ENCODE results near the gene TMEM248. TPM values are rescaled to one million over a fixed set of nuclear protein-coding genes. Genes with fewer than 3 reads are reported as not detected.

The TMEM248 gene
- total and polyA plus RNA-seq, 2 of the 13 experiments (the other 11 are each of a cell fraction or from before 2014, with no cell fraction given) = 54.3 to 109 TPM

GRCh38 chr7:67006965-67007364 is 85.9 kb downstream of the TMEM248 start:
- no TSS peak for BruUV-seq (replicated peaks)
- intact Hi-C loops (cut with micrococcal nuclease; ENCODE audit: unreplicated experiment) (no loop called here), in situ Hi-C loops (cut with HindIII; ENCODE audit: extremely low pct_ligation_motif_present, low pct_unique_long_range_greater_than_20kb) (no loop called here)
- DNase-seq (ENCODE audit: low spot score) (no peak), FAIRE-seq (no peak), ATAC-seq (no peak)
- Histone ChIP-seq H3K27me3 (ENCODE audit: control insufficient read depth in 1 of 2, insufficient read depth in 2 of 2, low read length in 2 of 2) (no peaks in the 10 kb centered on the region), H2AFZ (ENCODE audit: low read length) (no peak overlapping the region), H3K9me3 (ENCODE audit: low read length) (no peaks in the 10 kb centered on the region), H4K20me1 (ENCODE audit: insufficient read depth, low read length) (no peaks in the 10 kb centered on the region), H3K9ac (ENCODE audit: insufficient read depth, low read depth, low read length) (no peak overlapping the region), H3K36me3 (replicated peaks in 1 of 2; ENCODE audit: control insufficient read depth in 1 of 2, insufficient read depth in 2 of 2, low read length in 2 of 2) (peaks cover 12 to 26% of the 10 kb centered on the region in 2 experiments; a peak in 4 of 5 replicates), H3K79me2 (ENCODE audit: insufficient read depth, low read length) (no peaks in the 10 kb centered on the region), H3K27ac (ENCODE audit: extremely low read length, insufficient read depth, low read length) (no peak overlapping the region), H3K4me2 (ENCODE audit: low read depth, low read length) (no peak overlapping the region), H3K4me3 (replicated peaks in 1 of 3; ENCODE audit: insufficient read depth in 1 of 3, low read depth in 2 of 3, low read length in 3 of 3) (no peak overlapping the region), H3K4me1 (ENCODE audit: insufficient read depth, low read length) (no peaks in the 10 kb centered on the region)
- ChIA-PET POLR2A (no interaction called here), CTCF (ENCODE audit: low intra/inter-chr PET ratio, low total read pairs) (no interaction called here)
- WGBS (ENCODE audit: low lambda C conversion rate) = 89% methylated on average over 2 of the region's 2 CpGs
- TF ChIP-seq MIER3 (CRISPR knock-in tag; IDR thresholded peaks at IDR 0.05; ENCODE audit: borderline replicate concordance) = no peak
- TF ChIP-seq, protein P1, sequence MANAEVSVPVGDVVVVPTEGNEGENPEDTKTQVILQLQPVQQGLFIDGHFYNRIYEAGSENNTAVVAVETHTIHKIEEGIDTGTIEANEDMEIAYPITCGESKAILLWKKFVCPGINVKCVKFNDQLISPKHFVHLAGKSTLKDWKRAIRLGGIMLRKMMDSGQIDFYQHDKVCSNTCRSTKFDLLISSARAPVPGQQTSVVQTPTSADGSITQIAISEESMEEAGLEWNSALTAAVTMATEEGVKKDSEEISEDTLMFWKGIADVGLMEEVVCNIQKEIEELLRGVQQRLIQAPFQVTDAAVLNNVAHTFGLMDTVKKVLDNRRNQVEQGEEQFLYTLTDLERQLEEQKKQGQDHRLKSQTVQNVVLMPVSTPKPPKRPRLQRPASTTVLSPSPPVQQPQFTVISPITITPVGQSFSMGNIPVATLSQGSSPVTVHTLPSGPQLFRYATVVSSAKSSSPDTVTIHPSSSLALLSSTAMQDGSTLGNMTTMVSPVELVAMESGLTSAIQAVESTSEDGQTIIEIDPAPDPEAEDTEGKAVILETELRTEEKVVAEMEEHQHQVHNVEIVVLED (CRISPR knock-in tag; IDR thresholded peaks at IDR 0.05; ENCODE audit: borderline replicate concordance) = no peak
- TF ChIP-seq KMT2B (CRISPR knock-in tag; IDR thresholded peaks at IDR 0.05) = no peak
- TF ChIP-seq, protein P2, sequence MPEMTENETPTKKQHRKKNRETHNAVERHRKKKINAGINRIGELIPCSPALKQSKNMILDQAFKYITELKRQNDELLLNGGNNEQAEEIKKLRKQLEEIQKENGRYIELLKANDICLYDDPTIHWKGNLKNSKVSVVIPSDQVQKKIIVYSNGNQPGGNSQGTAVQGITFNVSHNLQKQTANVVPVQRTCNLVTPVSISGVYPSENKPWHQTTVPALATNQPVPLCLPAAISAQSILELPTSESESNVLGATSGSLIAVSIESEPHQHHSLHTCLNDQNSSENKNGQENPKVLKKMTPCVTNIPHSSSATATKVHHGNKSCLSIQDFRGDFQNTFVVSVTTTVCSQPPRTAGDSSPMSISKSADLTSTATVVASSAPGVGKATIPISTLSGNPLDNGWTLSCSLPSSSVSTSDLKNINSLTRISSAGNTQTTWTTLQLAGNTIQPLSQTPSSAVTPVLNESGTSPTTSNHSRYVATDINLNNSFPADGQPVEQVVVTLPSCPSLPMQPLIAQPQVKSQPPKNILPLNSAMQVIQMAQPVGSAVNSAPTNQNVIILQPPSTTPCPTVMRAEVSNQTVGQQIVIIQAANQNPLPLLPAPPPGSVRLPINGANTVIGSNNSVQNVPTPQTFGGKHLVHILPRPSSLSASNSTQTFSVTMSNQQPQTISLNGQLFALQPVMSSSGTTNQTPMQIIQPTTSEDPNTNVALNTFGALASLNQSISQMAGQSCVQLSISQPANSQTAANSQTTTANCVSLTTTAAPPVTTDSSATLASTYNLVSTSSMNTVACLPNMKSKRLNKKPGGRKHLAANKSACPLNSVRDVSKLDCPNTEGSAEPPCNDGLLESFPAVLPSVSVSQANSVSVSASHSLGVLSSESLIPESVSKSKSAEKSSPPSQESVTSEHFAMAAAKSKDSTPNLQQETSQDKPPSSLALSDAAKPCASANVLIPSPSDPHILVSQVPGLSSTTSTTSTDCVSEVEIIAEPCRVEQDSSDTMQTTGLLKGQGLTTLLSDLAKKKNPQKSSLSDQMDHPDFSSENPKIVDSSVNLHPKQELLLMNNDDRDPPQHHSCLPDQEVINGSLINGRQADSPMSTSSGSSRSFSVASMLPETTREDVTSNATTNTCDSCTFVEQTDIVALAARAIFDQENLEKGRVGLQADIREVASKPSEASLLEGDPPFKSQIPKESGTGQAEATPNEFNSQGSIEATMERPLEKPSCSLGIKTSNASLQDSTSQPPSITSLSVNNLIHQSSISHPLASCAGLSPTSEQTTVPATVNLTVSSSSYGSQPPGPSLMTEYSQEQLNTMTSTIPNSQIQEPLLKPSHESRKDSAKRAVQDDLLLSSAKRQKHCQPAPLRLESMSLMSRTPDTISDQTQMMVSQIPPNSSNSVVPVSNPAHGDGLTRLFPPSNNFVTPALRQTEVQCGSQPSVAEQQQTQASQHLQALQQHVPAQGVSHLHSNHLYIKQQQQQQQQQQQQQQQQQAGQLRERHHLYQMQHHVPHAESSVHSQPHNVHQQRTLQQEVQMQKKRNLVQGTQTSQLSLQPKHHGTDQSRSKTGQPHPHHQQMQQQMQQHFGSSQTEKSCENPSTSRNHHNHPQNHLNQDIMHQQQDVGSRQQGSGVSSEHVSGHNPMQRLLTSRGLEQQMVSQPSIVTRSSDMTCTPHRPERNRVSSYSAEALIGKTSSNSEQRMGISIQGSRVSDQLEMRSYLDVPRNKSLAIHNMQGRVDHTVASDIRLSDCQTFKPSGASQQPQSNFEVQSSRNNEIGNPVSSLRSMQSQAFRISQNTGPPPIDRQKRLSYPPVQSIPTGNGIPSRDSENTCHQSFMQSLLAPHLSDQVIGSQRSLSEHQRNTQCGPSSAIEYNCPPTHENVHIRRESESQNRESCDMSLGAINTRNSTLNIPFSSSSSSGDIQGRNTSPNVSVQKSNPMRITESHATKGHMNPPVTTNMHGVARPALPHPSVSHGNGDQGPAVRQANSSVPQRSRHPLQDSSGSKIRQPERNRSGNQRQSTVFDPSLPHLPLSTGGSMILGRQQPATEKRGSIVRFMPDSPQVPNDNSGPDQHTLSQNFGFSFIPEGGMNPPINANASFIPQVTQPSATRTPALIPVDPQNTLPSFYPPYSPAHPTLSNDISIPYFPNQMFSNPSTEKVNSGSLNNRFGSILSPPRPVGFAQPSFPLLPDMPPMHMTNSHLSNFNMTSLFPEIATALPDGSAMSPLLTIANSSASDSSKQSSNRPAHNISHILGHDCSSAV (CRISPR knock-in tag; IDR thresholded peaks at IDR 0.05; ENCODE audit: borderline replicate concordance) = no peak
- TF ChIP-seq ZNF484 (CRISPR knock-in tag; IDR thresholded peaks at IDR 0.05; ENCODE audit: borderline replicate concordance, low read depth) = no peak
- TF ChIP-seq, protein P3, sequence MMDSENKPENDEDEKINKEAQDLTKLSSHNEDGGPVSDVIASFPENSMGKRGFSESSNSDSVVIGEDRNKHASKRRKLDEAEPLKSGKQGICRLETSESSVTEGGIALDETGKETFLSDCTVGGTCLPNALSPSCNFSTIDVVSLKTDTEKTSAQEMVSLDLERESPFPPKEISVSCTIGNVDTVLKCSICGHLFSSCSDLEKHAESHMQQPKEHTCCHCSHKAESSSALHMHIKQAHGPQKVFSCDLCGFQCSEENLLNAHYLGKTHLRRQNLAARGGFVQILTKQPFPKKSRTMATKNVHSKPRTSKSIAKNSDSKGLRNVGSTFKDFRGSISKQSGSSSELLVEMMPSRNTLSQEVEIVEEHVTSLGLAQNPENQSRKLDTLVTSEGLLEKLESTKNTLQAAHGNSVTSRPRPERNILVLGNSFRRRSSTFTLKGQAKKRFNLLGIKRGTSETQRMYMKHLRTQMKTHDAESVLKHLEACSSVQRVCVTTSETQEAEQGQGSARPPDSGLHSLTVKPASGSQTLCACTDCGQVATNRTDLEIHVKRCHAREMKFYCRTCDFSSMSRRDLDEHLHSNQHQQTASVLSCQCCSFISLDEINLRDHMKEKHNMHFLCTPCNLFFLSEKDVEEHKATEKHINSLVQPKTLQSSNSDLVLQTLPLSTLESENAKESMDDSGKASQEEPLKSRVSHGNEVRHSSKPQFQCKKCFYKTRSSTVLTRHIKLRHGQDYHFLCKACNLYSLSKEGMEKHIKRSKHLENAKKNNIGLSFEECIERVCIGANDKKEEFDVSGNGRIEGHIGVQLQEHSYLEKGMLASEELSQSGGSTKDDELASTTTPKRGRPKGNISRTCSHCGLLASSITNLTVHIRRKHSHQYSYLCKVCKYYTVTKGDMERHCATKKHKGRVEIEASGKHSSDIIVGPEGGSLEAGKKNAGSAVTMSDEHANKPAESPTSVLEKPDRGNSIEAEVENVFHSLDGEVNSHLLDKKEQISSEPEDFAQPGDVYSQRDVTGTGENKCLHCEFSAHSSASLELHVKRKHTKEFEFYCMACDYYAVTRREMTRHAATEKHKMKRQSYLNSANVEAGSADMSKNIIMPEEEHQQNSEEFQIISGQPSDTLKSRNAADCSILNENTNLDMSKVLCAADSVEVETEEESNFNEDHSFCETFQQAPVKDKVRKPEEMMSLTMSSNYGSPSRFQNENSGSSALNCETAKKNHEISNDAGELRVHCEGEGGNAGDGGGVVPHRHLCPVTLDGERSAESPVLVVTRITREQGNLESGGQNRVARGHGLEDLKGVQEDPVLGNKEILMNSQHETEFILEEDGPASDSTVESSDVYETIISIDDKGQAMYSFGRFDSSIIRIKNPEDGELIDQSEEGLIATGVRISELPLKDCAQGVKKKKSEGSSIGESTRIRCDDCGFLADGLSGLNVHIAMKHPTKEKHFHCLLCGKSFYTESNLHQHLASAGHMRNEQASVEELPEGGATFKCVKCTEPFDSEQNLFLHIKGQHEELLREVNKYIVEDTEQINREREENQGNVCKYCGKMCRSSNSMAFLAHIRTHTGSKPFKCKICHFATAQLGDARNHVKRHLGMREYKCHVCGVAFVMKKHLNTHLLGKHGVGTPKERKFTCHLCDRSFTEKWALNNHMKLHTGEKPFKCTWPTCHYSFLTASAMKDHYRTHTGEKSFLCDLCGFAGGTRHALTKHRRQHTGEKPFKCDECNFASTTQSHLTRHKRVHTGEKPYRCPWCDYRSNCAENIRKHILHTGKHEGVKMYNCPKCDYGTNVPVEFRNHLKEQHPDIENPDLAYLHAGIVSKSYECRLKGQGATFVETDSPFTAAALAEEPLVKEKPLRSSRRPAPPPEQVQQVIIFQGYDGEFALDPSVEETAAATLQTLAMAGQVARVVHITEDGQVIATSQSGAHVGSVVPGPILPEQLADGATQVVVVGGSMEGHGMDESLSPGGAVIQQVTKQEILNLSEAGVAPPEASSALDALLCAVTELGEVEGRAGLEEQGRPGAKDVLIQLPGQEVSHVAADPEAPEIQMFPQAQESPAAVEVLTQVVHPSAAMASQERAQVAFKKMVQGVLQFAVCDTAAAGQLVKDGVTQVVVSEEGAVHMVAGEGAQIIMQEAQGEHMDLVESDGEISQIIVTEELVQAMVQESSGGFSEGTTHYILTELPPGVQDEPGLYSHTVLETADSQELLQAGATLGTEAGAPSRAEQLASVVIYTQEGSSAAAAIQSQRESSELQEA (CRISPR knock-in tag; IDR thresholded peaks at IDR 0.05; ENCODE audit: not compliant biosample characterization) = no peak
